Measurements from ENCODE around the gene PCDH1. TPM values are rescaled to one million over a fixed set of nuclear protein-coding genes. Genes with fewer than 3 reads are reported as not detected.

PCDH1 gene
- total and polyA plus RNA-seq, 2 of the 13 experiments (the other 11 are each of a cell fraction or from before 2014, with no cell fraction given), result 0.11 to 0.83 TPM

DNA sequence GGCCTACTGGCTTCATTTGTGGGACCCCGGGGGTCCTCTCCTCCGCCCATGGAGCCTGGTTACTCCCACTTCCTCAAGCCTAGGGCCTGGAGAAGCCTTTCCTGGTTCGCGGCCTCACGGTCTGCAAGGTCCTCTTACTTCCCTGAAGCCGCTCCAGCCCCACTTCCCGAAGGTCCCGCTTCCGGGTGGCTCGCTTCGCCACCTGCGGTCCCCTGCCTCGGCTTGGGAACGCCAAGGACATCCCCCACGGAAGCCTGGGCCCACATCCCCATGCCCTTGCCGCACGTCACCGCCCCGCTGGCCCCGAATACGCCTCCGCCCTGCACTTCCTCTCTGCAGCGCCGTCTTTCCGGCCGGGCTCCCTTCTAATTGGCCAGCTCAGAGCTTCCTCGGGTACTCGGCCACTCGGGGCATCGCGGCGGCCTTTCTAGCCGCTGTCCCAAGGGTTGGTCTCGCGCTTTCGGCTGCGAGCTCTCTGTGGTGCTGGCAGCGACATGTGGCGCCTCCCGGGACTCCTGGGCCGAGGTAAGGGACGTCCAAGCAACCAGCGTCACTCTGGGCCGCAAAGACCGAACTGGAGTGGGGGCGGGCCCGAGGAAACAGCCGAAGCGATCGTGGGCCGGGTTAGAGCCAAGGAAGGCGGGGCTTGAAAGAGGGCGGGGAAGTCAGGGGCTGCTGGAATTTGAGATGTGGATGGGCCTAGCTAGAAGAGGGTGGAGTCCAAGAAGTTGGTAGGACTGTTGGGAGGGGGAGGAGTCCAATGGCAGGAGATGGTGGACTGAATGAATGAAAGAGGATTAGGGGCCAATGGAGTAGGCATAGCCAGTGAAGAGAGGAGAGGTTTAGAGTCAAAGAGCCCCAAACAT is 45.5 kb upstream of the PCDH1 start, which contains the start of gene DELE1:
TSS of gene DELE1 (plus strand) at position 424 of the 866 bp plus-strand sequence. CDS start at position 495, 71 bp downstream.
- Histone ChIP-seq H3K79me2 (ENCODE audit: insufficient read depth, low read length) (peaks cover 7% of the 10 kb centered on the region), H3K27ac (ENCODE audit: extremely low read length, insufficient read depth, low read length) (peak within 1 kb of the TSS; percentile 96), H3K4me3 (replicated peaks in 1 of 3; ENCODE audit: insufficient read depth in 1 of 3, low read depth in 2 of 3, low read length in 3 of 3) (peak within 1 kb of the TSS; percentile 76 to 85 (median 80)), H3K36me3 (replicated peaks in 1 of 2; ENCODE audit: control insufficient read depth in 1 of 2, insufficient read depth in 2 of 2, low read length in 2 of 2) (peaks cover 8 to 30% of the 10 kb centered on the region in 2 experiments; a peak in 4 of 5 replicates), H3K4me1 (ENCODE audit: insufficient read depth, low read length) (peaks cover 42% of the 10 kb centered on the region), H3K4me2 (ENCODE audit: low read depth, low read length) (peak within 1 kb of the TSS; percentile 98), H3K9ac (ENCODE audit: insufficient read depth, low read depth, low read length) (peak within 1 kb of the TSS; percentile 91), H3K27me3 (ENCODE audit: control insufficient read depth in 1 of 2, insufficient read depth in 2 of 2, low read length in 2 of 2) (no peaks in the 10 kb centered on the region), H2AFZ (ENCODE audit: low read length) (no peak within 1 kb of the TSS), H4K20me1 (ENCODE audit: insufficient read depth, low read length) (0 out of 2 replicates have a peak, but pooled peaks cover 3% of the 10 kb centered on the region), H3K9me3 (ENCODE audit: low read length) (no peaks in the 10 kb centered on the region)
- peak; percentile 90 for DNase-seq (ENCODE audit: low spot score)
- ATAC-seq, result peak; percentile 98
- under 1% methylated on average over 23 of the region's 53 CpGs for WGBS (ENCODE audit: low lambda C conversion rate)
- FAIRE-seq, result peak; percentile 82
- intact Hi-C loops (cut with micrococcal nuclease; ENCODE audit: unreplicated experiment) (no loop called here), in situ Hi-C loops (cut with HindIII; ENCODE audit: extremely low pct_ligation_motif_present, low pct_unique_long_range_greater_than_20kb) (no loop called here)
- POLR2A ChIA-PET, result interaction anchor here (0.6 to 2.1 kb wide), 24 partner anchors 9 to 604 kb away, joined by 3 to 26 read pairs (median 4); partner anchors contain the start of genes GNPDA1, HDAC3, RELL2 and RNF14
- BruUV-seq (replicated peaks), result TSS peak; percentile 98
- CTCF ChIA-PET (ENCODE audit: low intra/inter-chr PET ratio, low total read pairs), result interaction anchor here (0.6 kb wide), 1 partner anchor 218 kb away, joined by 3 read pairs; no protein-coding TSS in a partner anchor
- peak; percentile 94; the same call in 1 of the 2 replicates for TF ChIP-seq EED (CRISPR knock-in tag; IDR thresholded peaks at IDR 0.05)
- TF ChIP-seq RAD21 (CRISPR knock-in tag; IDR thresholded peaks at IDR 0.05), result no peak
- TF ChIP-seq ZNF597 (CRISPR knock-in tag; IDR thresholded peaks at IDR 0.05), result no peak
- TF ChIP-seq NFRKB (IDR thresholded peaks at IDR 0.05), result no peak
- peak; percentile 44; the same call in 1 of the 3 replicates for TF ChIP-seq MXI1 (IDR thresholded peaks at IDR 0.05; ENCODE audit: borderline replicate concordance, low read depth, low read length)
- TF ChIP-seq ZNF468 (CRISPR knock-in tag; IDR thresholded peaks at IDR 0.05), result no peak
- peak; percentile 69; the same call in 1 of the 2 replicates for TF ChIP-seq KDM5A (IDR thresholded peaks at IDR 0.05; ENCODE audit: borderline replicate concordance, low read length)
- TF ChIP-seq ASH2L (IDR thresholded peaks at IDR 0.05; ENCODE audit: insufficient read length, low read depth, low read length), result peak; percentile 85
- TF ChIP-seq ZNF160 (CRISPR knock-in tag; IDR thresholded peaks at IDR 0.05), result peak; percentile 75; the same call in 1 of the 2 replicates
- no peak for TF ChIP-seq FOXA3 (CRISPR knock-in tag; IDR thresholded peaks at IDR 0.05)
- peak; percentile 81 for TF ChIP-seq ZNF768 (CRISPR knock-in tag; IDR thresholded peaks at IDR 0.05)
- TF ChIP-seq ZNF3 (CRISPR knock-in tag; IDR thresholded peaks at IDR 0.05), result peak; percentile 53; the same call in 1 of the 2 replicates
- no peak; the same call in none of the 2 replicates for TF ChIP-seq ZNF547 (CRISPR knock-in tag; IDR thresholded peaks at IDR 0.05)
- no peak for TF ChIP-seq CENPT (CRISPR knock-in tag; IDR thresholded peaks at IDR 0.05; ENCODE audit: low read depth)
- TF ChIP-seq ZNF670 (CRISPR knock-in tag; IDR thresholded peaks at IDR 0.05; ENCODE audit: borderline replicate concordance), result 0 out of 2 replicates have a peak, but pooled peaks have one; percentile 50
- 0 out of 2 replicates have a peak, but pooled peaks have one; percentile 29 for TF ChIP-seq SETDB1 (CRISPR knock-in tag; IDR thresholded peaks at IDR 0.05; ENCODE audit: borderline replicate concordance)
- no peak for TF ChIP-seq FOSL1 (CRISPR knock-in tag; IDR thresholded peaks at IDR 0.05; ENCODE audit: borderline replicate concordance)
- peak; percentile 85 for TF ChIP-seq MXD1 (CRISPR knock-in tag; IDR thresholded peaks at IDR 0.05)
- TF ChIP-seq, protein P1, sequence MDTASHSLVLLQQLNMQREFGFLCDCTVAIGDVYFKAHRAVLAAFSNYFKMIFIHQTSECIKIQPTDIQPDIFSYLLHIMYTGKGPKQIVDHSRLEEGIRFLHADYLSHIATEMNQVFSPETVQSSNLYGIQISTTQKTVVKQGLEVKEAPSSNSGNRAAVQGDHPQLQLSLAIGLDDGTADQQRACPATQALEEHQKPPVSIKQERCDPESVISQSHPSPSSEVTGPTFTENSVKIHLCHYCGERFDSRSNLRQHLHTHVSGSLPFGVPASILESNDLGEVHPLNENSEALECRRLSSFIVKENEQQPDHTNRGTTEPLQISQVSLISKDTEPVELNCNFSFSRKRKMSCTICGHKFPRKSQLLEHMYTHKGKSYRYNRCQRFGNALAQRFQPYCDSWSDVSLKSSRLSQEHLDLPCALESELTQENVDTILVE (CRISPR knock-in tag; IDR thresholded peaks at IDR 0.05), result no peak; the same call in 1 of the 2 replicates
- TF ChIP-seq PAX8 (CRISPR knock-in tag; IDR thresholded peaks at IDR 0.05; ENCODE audit: borderline replicate concordance), result peak; percentile 23; the same call in 1 of the 2 replicates
- no peak for TF ChIP-seq PLRG1 (conservative IDR thresholded peaks at IDR 0.05)
- peak; percentile 85 for TF ChIP-seq NFYC (CRISPR knock-in tag; IDR thresholded peaks at IDR 0.05)
- TF ChIP-seq ZNF775 (CRISPR knock-in tag; IDR thresholded peaks at IDR 0.05; ENCODE audit: borderline replicate concordance), result 0 out of 2 replicates have a peak, but pooled peaks have one; percentile 35
